B cell (primary cell): ENCODE data around the gene CCDC81. TPM values are rescaled to one million over a fixed set of nuclear protein-coding genes. Genes with fewer than 3 reads are reported as not detected.

Experiments
- ATAC-seq: fragments of 200-7000 bp; cut with Tn5 transposase; one replicate; pipeline ENCODE4 v1.10.0; 2021; ENCODE audit warnings: low read depth, mild to moderate bottlenecking, moderate number of reproducible peaks, moderate library complexity
- CTCF ChIA-PET: fragments of 350-600 bp; sonication (Branson Sonifier 250); formaldehyde crosslinking; loops from one replicate; lab custom pipeline; 2021; ENCODE audit warnings: antibody characterized with exemption, inconsistent platforms; lab: Charles Lee
- POLR2A ChIA-PET: fragments of 350-600 bp; sonication (Branson Sonifier 250); formaldehyde crosslinking; loops from one replicate; lab custom pipeline; 2021; ENCODE audit warnings: antibody characterized with exemption; lab: Charles Lee
- DNase-seq: peaks from one replicate; pipeline ENCODE4 v3.0.0; 2013
- H2AFZ ChIP-seq: 2 replicates; pipeline ENCODE4 v1.6.1; 2012; ENCODE audit warnings: mild to moderate bottlenecking, low read depth, low read length; ENCODE audit not compliant: insufficient read depth, poor library complexity, severe bottlenecking
- H3K27ac ChIP-seq, 2 donors: 1 replicate in 1 of 2; 2 replicates in 1 of 2; pipeline ENCODE4 v1.5.1; 2012 to 2013; ENCODE audit warnings: low read length in 2 of 2, mild to moderate bottlenecking in 2 of 2, moderate library complexity in 1 of 2
- H3K27me3 ChIP-seq, 4 experiments: fragments of 200-600 bp in 1 of 4; sonication (generic) in 1 of 4; replicated peaks in 1 of 4; 1 replicate in 2 of 4; 2 replicates in 2 of 4; pipeline versions ENCODE4 v1.6.1 to v1.7.0; 2013 to 2016; ENCODE audit warnings: low read length in 3 of 4, mild to moderate bottlenecking in 2 of 4, mixed read lengths in 1 of 4, moderate library complexity in 1 of 4; ENCODE audit not compliant: insufficient read depth in 4 of 4, control insufficient read depth in 3 of 4; ENCODE audit errors: control extremely low read depth in 1 of 4
- H3K36me3 ChIP-seq, 2 experiments: replicated peaks in 1 of 2; 1 replicate in 1 of 2; 2 replicates in 1 of 2; pipeline versions ENCODE4 v1.6.1 to v1.7.1; 2013; ENCODE audit warnings: low read length in 1 of 2; ENCODE audit not compliant: insufficient read depth in 2 of 2, control insufficient read depth in 1 of 2; ENCODE audit errors: control extremely low read depth in 1 of 2, extremely low read depth in 1 of 2
- H3K4me1 ChIP-seq, 2 donors: fragments of 200-600 bp in 1 of 2; sonication (generic) in 1 of 2; 1 replicate in 1 of 2; 2 replicates in 1 of 2; pipeline versions ENCODE4 v1.5.1 to v1.6.1; 2013 to 2017; ENCODE audit warnings: low read length in 2 of 2; ENCODE audit not compliant: control insufficient read depth in 2 of 2, insufficient read depth in 2 of 2
- H3K4me2 ChIP-seq: replicated peaks from 2 replicates; pipeline ENCODE3; 2012; ENCODE audit warnings: mild to moderate bottlenecking, low read depth, low read length; ENCODE audit not compliant: poor library complexity, severe bottlenecking
- H3K4me3 ChIP-seq, 5 experiments: fragments of 200-600 bp in 1 of 5; sonication (generic) in 1 of 5; 1 replicate in 3 of 5; 2 replicates in 2 of 5; pipeline versions ENCODE4 v1.5.1 to v1.7.0; 2011 to 2016; ENCODE audit warnings: low read length in 4 of 5, mild to moderate bottlenecking in 4 of 5, low read depth in 2 of 5, control low read depth in 1 of 5, moderate library complexity in 1 of 5; ENCODE audit not compliant: insufficient read depth in 1 of 5; ENCODE audit errors: control extremely low read depth in 1 of 5, extremely low read depth in 1 of 5
- H3K79me2 ChIP-seq: fragments of 200-600 bp; sonication (generic); one replicate; pipeline ENCODE4 v1.6.0; 2016; ENCODE audit warnings: low read length; ENCODE audit not compliant: control insufficient read depth, insufficient read depth
- H3K9ac ChIP-seq: fragments of 200-600 bp; sonication (generic); 2 replicates; pipeline ENCODE4 v1.6.1; 2017; ENCODE audit warnings: mild to moderate bottlenecking, low read length, moderate library complexity
- H3K9me3 ChIP-seq, 3 donors: one replicate each; pipeline versions ENCODE4 v1.6.1 to v1.7.1; 2013; ENCODE audit warnings: low read length in 2 of 3; ENCODE audit not compliant: control insufficient read depth in 2 of 3, insufficient read depth in 1 of 3; ENCODE audit errors: control extremely low read depth in 1 of 3
- H4K20me1 ChIP-seq: 2 replicates; pipeline ENCODE4 v1.6.0; 2012; ENCODE audit warnings: mild to moderate bottlenecking, low read length; ENCODE audit not compliant: insufficient read depth, control insufficient read depth, poor library complexity, severe bottlenecking
- H3K27ac Mint-ChIP-seq: one replicate; pipeline ENCODE4 v1.8.0; 2021; ENCODE audit warnings: mixed read lengths
- H3K27me3 Mint-ChIP-seq: one replicate; pipeline ENCODE4 v1.8.0; 2021; ENCODE audit warnings: mixed read lengths
- H3K4me1 Mint-ChIP-seq: one replicate; pipeline ENCODE4 v1.8.0; 2021; ENCODE audit warnings: mixed read lengths
- H3K4me3 Mint-ChIP-seq: one replicate; pipeline ENCODE4 v1.8.0; 2021; ENCODE audit warnings: mixed read lengths
- H3K9me3 Mint-ChIP-seq: one replicate; pipeline ENCODE4 v1.8.0; 2022; ENCODE audit warnings: mixed read lengths; ENCODE audit not compliant: insufficient read depth
- CTCF ChIP-seq: fragments of 200-600 bp; IDR thresholded peaks from one replicate; pipeline ENCODE4 v1.8.0; 2022; ENCODE audit warnings: antibody characterized with exemption, mild to moderate bottlenecking
- EZH2 ChIP-seq: IDR thresholded peaks from 2 replicates; pipeline ENCODE4 v1.6.1; 2012; ENCODE audit warnings: borderline replicate concordance, low read depth, mild to moderate bottlenecking, moderate library complexity, low read length; ENCODE audit not compliant: insufficient read depth, poor library complexity, severe bottlenecking
- WGBS: methylation state at CpG from one replicate; pipeline ENCODE4 v1.1.5; 2013; ENCODE audit warnings: missing lambda C conversion rate; ENCODE audit not compliant: insufficient coverage; 5-methylcytosine and 5-hydroxymethylcytosine counted together
- intact Hi-C: fragments of 100-400 bp; cut with micrococcal nuclease; formaldehyde crosslinking; loops from one replicate; pipeline ENCODE4 v1.10.0; 2022
- polyA plus RNA-seq: library from polyadenylated mRNA; depleted of rRNA; stranded (reverse); fragments of >200 nt; gene quantifications from 2 replicates; pipeline ENCODE4 v1.2.3, GENCODE V29; 2012
- total RNA-seq, 2 donors: library from RNA; stranded (reverse); fragments of 120-200 nt in 1 of 2; gene quantifications; 1 replicate in 1 of 2; 2 replicates in 1 of 2; pipeline versions ENCODE4 v1.2.3 to v1.2.4, GENCODE V29; 2013 to 2022

CCDC81 gene
- total and polyA plus RNA-seq, 2 donors (not counting 1 experiment from before 2014, with no cell fraction given), result 0.18 to 0.84 TPM

GRCh38 chr11:86418917-86419316 lies 44.2 kb downstream of the CCDC81 start:
- Mint-ChIP-seq H3K9me3 (no peaks in the 10 kb centered on the region), H3K27ac (no peak overlapping the region), H3K4me3 (no peak overlapping the region), H3K27me3 (no peaks in the 10 kb centered on the region), H3K4me1 (no peaks in the 10 kb centered on the region)
- no peaks in the 10 kb centered on the region for H4K20me1 ChIP-seq
- no peaks in the 10 kb centered on the region for H3K4me1 ChIP-seq
- no peak overlapping the region for H3K4me3 ChIP-seq
- intact Hi-C loops, result no loop called here
- no peaks in the 10 kb centered on the region for H3K79me2 ChIP-seq
- 57% methylated on average over 1 of the region's 2 CpGs for WGBS
- H3K4me2 ChIP-seq, result no peak overlapping the region
- DNase-seq, result no peak
- ATAC-seq, result no peak
- TF ChIP-seq CTCF (no peak), EZH2 (no peak)
- POLR2A ChIA-PET, result no interaction called here
- no peaks in the 10 kb centered on the region for H3K9me3 ChIP-seq
- no peaks in the 10 kb centered on the region for H3K36me3 ChIP-seq
- H3K9ac ChIP-seq, result no peak overlapping the region
- no peak overlapping the region for H3K27ac ChIP-seq
- H3K27me3 ChIP-seq, result no peaks in the 10 kb centered on the region
- CTCF ChIA-PET, result no interaction called here
- H2AFZ ChIP-seq, result no peak overlapping the region

- ChIA-PET POLR2A (no interaction called here), CTCF (no interaction called here)
- Histone ChIP-seq H3K27ac (no peak overlapping the region), H3K9me3 (no peaks in the 10 kb centered on the region), H3K9ac (no peak overlapping the region), H3K27me3 (no peaks in the 10 kb centered on the region), H2AFZ (no peak overlapping the region), H4K20me1 (no peaks in the 10 kb centered on the region), H3K79me2 (no peaks in the 10 kb centered on the region), H3K36me3 (no peaks in the 10 kb centered on the region), H3K4me2 (no peak overlapping the region), H3K4me1 (no peaks in the 10 kb centered on the region), H3K4me3 (no peak overlapping the region)
- ATAC-seq, result no peak
- Mint-ChIP-seq H3K27me3 (no peaks in the 10 kb centered on the region), H3K9me3 (peaks cover 8% of the 10 kb centered on the region), H3K4me3 (no peak overlapping the region), H3K4me1 (no peaks in the 10 kb centered on the region), H3K27ac (no peak overlapping the region)
- intact Hi-C loops, result no loop called here
- WGBS, result 28% methylated on average over 2 of the region's 4 CpGs
- DNase-seq, result no peak
- TF ChIP-seq EZH2 (no peak), CTCF (no peak)
Measured at GRCh38 chr11:86421946-86422345, 47.3 kb downstream of the CCDC81 start.
